Prostate gland (tissue), 2 donors: ENCODE measurements around the gene C10orf105.

Experiments
- POLR2AphosphoS5 ChIP-seq: sonication (generic); formaldehyde crosslinking; IDR thresholded peaks from one replicate; pipeline ENCODE4 v1.6.1; 2017; ENCODE audit warnings: antibody characterized with exemption
- TF ChIP-seq, protein P1 (sequence below), 4 experiments: fragments of 200-600 bp in 2 of 4; fragments of 450-650 bp in 2 of 4; sonication (generic) in 2 of 4; IDR thresholded peaks; 1 replicate in 3 of 4; 2 replicates in 1 of 4; pipeline ENCODE4 v1.5.1; 2016 to 2019; ENCODE audit warnings: antibody characterized with exemption in 4 of 4, mild to moderate bottlenecking in 2 of 4, moderate library complexity in 2 of 4

DNA sequence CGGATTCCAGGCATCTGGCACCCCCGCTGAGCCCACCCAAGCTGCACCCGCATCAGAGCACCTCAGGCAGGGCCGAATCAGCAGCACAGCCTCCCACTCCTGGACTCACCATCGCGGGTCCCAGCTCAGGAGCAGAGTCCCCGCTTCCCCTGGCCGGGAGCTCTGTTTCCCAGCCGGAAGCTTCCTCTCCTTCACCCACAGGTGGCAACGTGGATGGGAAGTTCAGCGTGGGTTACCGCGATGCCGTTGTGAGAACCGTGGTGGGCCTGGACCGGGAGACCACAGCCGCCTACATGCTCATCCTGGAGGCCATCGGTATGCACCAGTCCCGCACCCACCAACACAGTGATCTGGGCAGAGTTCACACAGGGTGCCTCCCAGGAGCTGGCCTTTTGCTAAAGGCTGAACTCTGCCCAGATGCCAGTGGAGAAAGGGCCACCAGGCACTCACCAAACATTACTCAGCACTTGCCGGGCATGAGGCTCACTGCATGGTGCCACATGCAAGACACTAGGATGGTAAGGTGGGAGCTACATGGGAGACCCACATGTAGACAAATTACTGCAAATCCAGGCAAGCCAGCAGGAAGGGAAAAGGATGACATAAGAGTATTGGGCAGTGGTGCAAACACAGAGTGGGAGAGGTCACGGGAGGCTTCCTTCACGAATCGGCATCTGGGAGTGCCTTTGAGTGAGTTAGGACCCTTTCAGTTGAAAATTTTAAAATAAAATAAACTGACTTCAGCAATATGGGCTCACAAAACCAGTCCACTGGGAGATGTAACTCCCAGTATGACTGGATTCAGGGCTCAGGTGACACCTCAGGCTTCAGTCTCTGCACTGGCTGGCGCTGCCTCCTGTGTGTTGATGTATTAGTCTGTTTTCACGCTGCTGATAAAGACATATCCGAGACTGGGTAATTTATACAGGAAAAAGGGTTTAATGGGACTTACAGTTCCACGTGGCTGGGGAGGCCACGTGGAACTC, 10.4 kb downstream of the C10orf105 start:
- TF ChIP-seq, protein P1, sequence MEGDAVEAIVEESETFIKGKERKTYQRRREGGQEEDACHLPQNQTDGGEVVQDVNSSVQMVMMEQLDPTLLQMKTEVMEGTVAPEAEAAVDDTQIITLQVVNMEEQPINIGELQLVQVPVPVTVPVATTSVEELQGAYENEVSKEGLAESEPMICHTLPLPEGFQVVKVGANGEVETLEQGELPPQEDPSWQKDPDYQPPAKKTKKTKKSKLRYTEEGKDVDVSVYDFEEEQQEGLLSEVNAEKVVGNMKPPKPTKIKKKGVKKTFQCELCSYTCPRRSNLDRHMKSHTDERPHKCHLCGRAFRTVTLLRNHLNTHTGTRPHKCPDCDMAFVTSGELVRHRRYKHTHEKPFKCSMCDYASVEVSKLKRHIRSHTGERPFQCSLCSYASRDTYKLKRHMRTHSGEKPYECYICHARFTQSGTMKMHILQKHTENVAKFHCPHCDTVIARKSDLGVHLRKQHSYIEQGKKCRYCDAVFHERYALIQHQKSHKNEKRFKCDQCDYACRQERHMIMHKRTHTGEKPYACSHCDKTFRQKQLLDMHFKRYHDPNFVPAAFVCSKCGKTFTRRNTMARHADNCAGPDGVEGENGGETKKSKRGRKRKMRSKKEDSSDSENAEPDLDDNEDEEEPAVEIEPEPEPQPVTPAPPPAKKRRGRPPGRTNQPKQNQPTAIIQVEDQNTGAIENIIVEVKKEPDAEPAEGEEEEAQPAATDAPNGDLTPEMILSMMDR (IDR thresholded peaks at IDR 0.05), result no peak
- TF ChIP-seq POLR2AphosphoS5, result no peak
